Neural crest cell (in vitro differentiated cells): ENCODE data around the gene SIPA1L3. TPM values are rescaled to one million over a fixed set of nuclear protein-coding genes. Genes with fewer than 3 reads are reported as not detected.

ENCODE experiments used
- DNase-seq: peaks from one replicate; pipeline ENCODE4 v3.0.0; 2021; ENCODE audit warnings: low read depth, mixed read lengths, low spot score
- H3K27ac Mint-ChIP-seq: one replicate; pipeline ENCODE4 v1.8.0; 2021; ENCODE audit warnings: mild to moderate bottlenecking, mixed read lengths; ENCODE audit not compliant: unreplicated experiment
- H3K27me3 Mint-ChIP-seq: 2 replicates; pipeline ENCODE4 v1.8.0; 2021; ENCODE audit warnings: low read depth, mild to moderate bottlenecking, mixed read lengths
- H3K36me3 Mint-ChIP-seq: 2 replicates; pipeline ENCODE4 v1.8.0; 2021; ENCODE audit warnings: low read depth, mild to moderate bottlenecking, mixed read lengths
- H3K4me1 Mint-ChIP-seq: 2 replicates; pipeline ENCODE4 v1.8.0; 2021; ENCODE audit warnings: mixed read lengths
- H3K4me3 Mint-ChIP-seq: one replicate; pipeline ENCODE4 v1.8.0; 2021; ENCODE audit warnings: mild to moderate bottlenecking, mixed read lengths
- H3K9me3 Mint-ChIP-seq: 2 replicates; pipeline ENCODE4 v1.8.0; 2021; ENCODE audit warnings: mixed read lengths
- CTCF ChIP-seq: fragments of 200-600 bp; sonication (generic); conservative IDR thresholded peaks from 2 replicates; pipeline ENCODE4 v1.5.0; 2021; ENCODE audit warnings: antibody characterized with exemption, mild to moderate bottlenecking
- total RNA-seq: library from RNA; stranded (reverse); gene quantifications from 2 replicates; pipeline ENCODE4 v1.2.1, GENCODE V29; 2021

SIPA1L3 gene
- total RNA-seq, 1 donor from 2014 or later, result 41.2 TPM

GRCh38 chr19:38245826-38246498, 339.0 kb downstream of the SIPA1L3 start:
- Mint-ChIP-seq H3K9me3 (no peaks in the 10 kb centered on the region), H3K4me3 (no peak overlapping the region), H3K27me3 (peaks cover 12% of the 10 kb centered on the region), H3K36me3 (no peaks in the 10 kb centered on the region), H3K27ac (no peak overlapping the region), H3K4me1 (peaks cover 15% of the 10 kb centered on the region)
- DNase-seq, result no peak
- TF ChIP-seq CTCF, result no peak

DNA sequence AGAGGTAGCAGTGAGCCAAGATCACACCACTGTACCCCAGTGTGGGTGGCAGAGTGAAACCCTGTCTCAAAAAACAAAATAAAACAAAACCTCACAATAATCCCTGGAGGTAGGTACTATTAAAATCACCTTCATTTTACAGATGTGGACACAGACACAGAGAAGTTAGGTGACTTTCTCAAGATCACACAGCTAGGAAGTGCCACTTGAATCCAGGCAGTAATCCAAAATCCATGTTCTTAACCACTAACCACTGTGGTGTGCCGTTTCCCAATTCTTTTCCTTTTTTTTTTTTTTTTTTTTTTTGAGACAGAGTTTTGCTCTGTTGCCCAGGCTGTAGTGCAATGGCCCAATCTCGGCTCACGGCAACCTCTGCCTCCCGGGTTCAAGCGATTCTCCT, 340.1 kb downstream of the SIPA1L3 start:
- Mint-ChIP-seq H3K36me3 (no peaks in the 10 kb centered on the region), H3K27me3 (peaks cover 16% of the 10 kb centered on the region), H3K27ac (no peak overlapping the region), H3K9me3 (no peaks in the 10 kb centered on the region), H3K4me3 (no peak overlapping the region), H3K4me1 (peaks cover 26% of the 10 kb centered on the region)
- no peak for DNase-seq
- no peak for TF ChIP-seq CTCF

DNA sequence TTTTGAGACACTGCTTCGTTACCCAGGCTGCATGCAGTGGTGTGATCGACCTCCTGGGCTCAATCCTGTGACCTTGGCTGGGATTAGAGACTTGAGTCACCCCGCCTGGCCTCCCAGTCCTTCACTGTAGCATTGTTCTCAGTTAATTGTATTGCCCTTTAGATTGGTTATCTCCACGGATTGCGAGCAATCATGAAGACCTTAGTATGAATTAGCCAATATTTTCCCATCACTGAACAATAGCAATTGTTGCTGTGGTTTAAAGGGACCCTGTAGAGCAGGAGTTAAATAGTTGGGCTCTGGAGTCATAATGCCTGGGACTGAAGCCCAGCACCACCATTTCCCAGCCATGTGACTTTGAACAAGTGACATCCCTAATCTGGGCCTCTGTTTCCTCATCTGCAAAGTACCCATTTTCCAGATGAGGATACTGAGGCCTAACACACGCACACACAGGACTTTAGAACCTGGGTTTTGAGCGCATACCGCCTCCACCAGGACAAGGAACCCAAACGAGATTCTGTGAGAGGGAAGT, 340.8 kb downstream of the SIPA1L3 start:
- Mint-ChIP-seq H3K9me3 (no peaks in the 10 kb centered on the region), H3K27ac (no peak overlapping the region), H3K27me3 (peaks cover 16% of the 10 kb centered on the region), H3K36me3 (no peaks in the 10 kb centered on the region), H3K4me3 (no peak overlapping the region), H3K4me1 (peaks cover 31% of the 10 kb centered on the region)
- no peak for DNase-seq
- TF ChIP-seq CTCF, result no peak

GRCh38 chr19:38248421-38248820, 341.4 kb downstream of the SIPA1L3 start:
- Mint-ChIP-seq H3K4me1 (peaks cover 31% of the 10 kb centered on the region), H3K36me3 (no peaks in the 10 kb centered on the region), H3K4me3 (no peak overlapping the region), H3K27me3 (peaks cover 16% of the 10 kb centered on the region), H3K9me3 (no peaks in the 10 kb centered on the region), H3K27ac (no peak overlapping the region)
- no peak for DNase-seq
- no peak for TF ChIP-seq CTCF

- Mint-ChIP-seq H3K4me3 (no peak overlapping the region), H3K27ac (no peak overlapping the region)
Observed at GRCh38 chr19:38250428-38250820, 343.4 kb downstream of the SIPA1L3 start.

More at GRCh38 chr19:38250428-38250820, 343.4 kb downstream of the SIPA1L3 start:
- Mint-ChIP-seq H3K4me1 (peaks cover 30% of the 10 kb centered on the region), H3K36me3 (no peaks in the 10 kb centered on the region), H3K9me3 (no peaks in the 10 kb centered on the region), H3K27me3 (peaks cover 27% of the 10 kb centered on the region)
- no peak for TF ChIP-seq CTCF
- DNase-seq, result no peak
